Thyroid gland (tissue), 4 donors: ENCODE data around the gene IMPDH1. TPM values are rescaled to one million over a fixed set of nuclear protein-coding genes. Genes with fewer than 3 reads are reported as not detected.
A peak's percentile ranks its signal among the peaks of the same experiment; 100 is the strongest.

Experiments
- DNase-seq, 2 donors: peaks; one replicate each; pipeline ENCODE4 v3.0.0-alpha.2; 2019
- H3K27ac ChIP-seq, 3 donors: fragments of 200-600 bp; sonication (generic); 1 replicate in 2 of 3; 2 replicates in 1 of 3; pipeline ENCODE4 v1.5.1; 2016 to 2019; ENCODE audit warnings: mild to moderate bottlenecking in 1 of 3, moderate library complexity in 1 of 3
- H3K27me3 ChIP-seq: fragments of 200-600 bp; sonication (generic); one replicate; pipeline ENCODE4 v1.5.1; 2019
- H3K36me3 ChIP-seq, 2 donors: fragments of 200-600 bp; sonication (generic); one replicate each; pipeline ENCODE4 v1.5.1; 2016 to 2019
- H3K4me1 ChIP-seq, 2 donors: fragments of 200-600 bp; sonication (generic); one replicate each; pipeline ENCODE4 v1.5.1; 2017 to 2019
- H3K4me3 ChIP-seq, 3 donors: fragments of 200-600 bp; sonication (generic); replicated peaks in 1 of 3; 1 replicate in 2 of 3; 2 replicates in 1 of 3; pipeline ENCODE4 v1.5.1; 2016; ENCODE audit warnings: mild to moderate bottlenecking in 1 of 3
- H3K9me3 ChIP-seq: fragments of 200-600 bp; sonication (generic); one replicate; pipeline ENCODE4 v1.5.1; 2017
- CTCF ChIP-seq, 6 experiments: fragments of 200-600 bp in 3 of 6; fragments of 450-650 bp in 3 of 6; sonication (generic) in 3 of 6; IDR thresholded peaks; one replicate each; pipeline ENCODE4 v1.5.1; 2016 to 2019; ENCODE audit warnings: antibody characterized with exemption in 6 of 6, mild to moderate bottlenecking in 2 of 6, inconsistent platforms in 1 of 6, moderate library complexity in 1 of 6
- POLR2A ChIP-seq, 2 donors: fragments of 450-650 bp; IDR thresholded peaks; one replicate each; pipeline ENCODE4 v1.6.1; 2017; ENCODE audit warnings: antibody characterized with exemption in 2 of 2, mild to moderate bottlenecking in 2 of 2, moderate library complexity in 1 of 2
- WGBS, 2 donors: methylation state at CpG; one replicate each; pipeline ENCODE4 v1.1.5; 2017; 5-methylcytosine and 5-hydroxymethylcytosine counted together
- intact Hi-C: fragments of 100-400 bp; cut with DNase I; formaldehyde crosslinking; loops from one replicate; pipeline ENCODE4 v1.15.1; 2023
- total RNA-seq, 4 donors: library from RNA; depleted of rRNA; stranded (reverse); fragments of >200 nt; gene quantifications; one replicate each; pipeline ENCODE4 v1.2.3, GENCODE V29; 2016

The IMPDH1 gene
- total RNA-seq, 4 donors from 2014 or later: 12.3 to 37.9 (median 22.9) TPM

GRCh38 chr7:128384726-128385125 lies 25.1 kb downstream of the IMPDH1 start:
- Histone ChIP-seq H3K27me3 (no peaks in the 10 kb centered on the region), H3K9me3 (no peaks in the 10 kb centered on the region), H3K4me3 (no peak overlapping the region), H3K36me3 (no peaks in the 10 kb centered on the region), H3K27ac (no peak overlapping the region), H3K4me1 (no peaks in the 10 kb centered on the region)
- TF ChIP-seq CTCF (IDR thresholded peaks at IDR 0.05) (no peak), POLR2A (IDR thresholded peaks at IDR 0.05) (no peak)
- intact Hi-C loops: no loop called here
- 70 to 80% methylated on average over 7 of the region's 7 CpGs for WGBS, 2 donors
- no peak for DNase-seq

- DNase-seq: no peak
- no peak overlapping the region for H3K27ac ChIP-seq
- 35 to 37% methylated on average over 3 of the region's 3 CpGs for WGBS, 2 donors
- H3K36me3 ChIP-seq: no peaks in the 10 kb centered on the region
- H3K9me3 ChIP-seq: no peaks in the 10 kb centered on the region
- no peaks in the 10 kb centered on the region for H3K4me1 ChIP-seq
- TF ChIP-seq CTCF (IDR thresholded peaks at IDR 0.05) (no peak), POLR2A (IDR thresholded peaks at IDR 0.05) (no peak)
- no peak overlapping the region for H3K4me3 ChIP-seq
- intact Hi-C loops: no loop called here
- no peaks in the 10 kb centered on the region for H3K27me3 ChIP-seq
Observed at GRCh38 chr7:128383776-128384175, 26.0 kb downstream of the IMPDH1 start.

- Histone ChIP-seq H3K27me3 (no peaks in the 10 kb centered on the region), H3K4me1 (no peaks in the 10 kb centered on the region), H3K9me3 (no peaks in the 10 kb centered on the region), H3K27ac (no peak overlapping the region), H3K36me3 (no peaks in the 10 kb centered on the region), H3K4me3 (no peak overlapping the region)
- no peak for DNase-seq
- TF ChIP-seq POLR2A (IDR thresholded peaks at IDR 0.05) (no peak), CTCF (IDR thresholded peaks at IDR 0.05) (peak in 1 of 6 experiments; percentile 27)
- intact Hi-C loops: no loop called here
- 69 to 70% methylated on average over 19 of the region's 19 CpGs for WGBS, 2 donors
Observed at GRCh38 chr7:128381161-128381821, 28.5 kb downstream of the IMPDH1 start.

- TF ChIP-seq CTCF (IDR thresholded peaks at IDR 0.05) (no peak), POLR2A (IDR thresholded peaks at IDR 0.05) (no peak)
- no peaks in the 10 kb centered on the region for H3K36me3 ChIP-seq
- no peak for DNase-seq
- no peak overlapping the region for H3K4me3 ChIP-seq
- no peaks in the 10 kb centered on the region for H3K4me1 ChIP-seq
- H3K27me3 ChIP-seq: no peaks in the 10 kb centered on the region
- 69 to 85% methylated on average over 3 of the region's 3 CpGs for WGBS, 2 donors
- no peak overlapping the region for H3K27ac ChIP-seq
- no peaks in the 10 kb centered on the region for H3K9me3 ChIP-seq
- intact Hi-C loops: no loop called here
Observed at GRCh38 chr7:128380483-128381106, 29.2 kb downstream of the IMPDH1 start.

GRCh38 chr7:128379900-128380479 lies 29.8 kb downstream of the IMPDH1 start:
- no peaks in the 10 kb centered on the region for H3K36me3 ChIP-seq
- no peaks in the 10 kb centered on the region for H3K4me1 ChIP-seq
- DNase-seq: no peak
- 76 to 85% methylated on average over 6 of the region's 6 CpGs for WGBS, 2 donors
- no peak overlapping the region for H3K4me3 ChIP-seq
- no peak for TF ChIP-seq POLR2A (IDR thresholded peaks at IDR 0.05)
- TF ChIP-seq CTCF (IDR thresholded peaks at IDR 0.05): no peak
- H3K27ac ChIP-seq: no peak overlapping the region
- no peaks in the 10 kb centered on the region for H3K9me3 ChIP-seq
- intact Hi-C loops: no loop called here
- no peaks in the 10 kb centered on the region for H3K27me3 ChIP-seq
